IMR-90 (cell line): Measurements from ENCODE around the gene MICOS13. TPM values are rescaled to one million over a fixed set of nuclear protein-coding genes. Genes with fewer than 3 reads are reported as not detected.

Experiments
- ATAC-seq: fragments of 200-7000 bp; cut with Tn5 transposase; 2 replicates; pipeline ENCODE4 v1.9.1; 2020; ENCODE audit warnings: low read depth, mild to moderate bottlenecking, moderate library complexity
- BruUV-seq: library from RNA; stranded (reverse); fragments of 400-500 nt; replicated peaks from 2 replicates; lab custom pipeline; 2021; lab: Mats Ljungman, UMichigan
- CTCF ChIA-PET: fragments of 300-600 bp; formaldehyde crosslinking; extraction: SDS; loops from one replicate; lab custom pipeline; 2021; ENCODE audit warnings: antibody characterized with exemption; lab: Yijun Ruan, JAX
- POLR2A ChIA-PET: fragments of 300-600 bp; sonication (Branson Sonifier 250); formaldehyde crosslinking; loops from one replicate; lab custom pipeline; 2022; ENCODE audit warnings: antibody characterized with exemption; ENCODE audit not compliant: unreplicated experiment; lab: Charles Lee
- DNase-seq: peaks from one replicate; pipeline ENCODE4 v3.0.0; 2013
- H2AFZ ChIP-seq: replicated peaks from 2 replicates; pipeline ENCODE3; 2013; ENCODE audit warnings: low read length, mild to moderate bottlenecking; ENCODE audit not compliant: poor library complexity
- H2AK5ac ChIP-seq: 2 replicates; pipeline ENCODE4 v1.6.1; 2013; ENCODE audit warnings: low read depth, low read length, inconsistent platforms
- H2AK9ac ChIP-seq: replicated peaks from 2 replicates; pipeline ENCODE3; 2013; ENCODE audit warnings: mild to moderate bottlenecking, low read depth, low read length, moderate library complexity; ENCODE audit not compliant: poor library complexity
- H2BK120ac ChIP-seq: 2 replicates; pipeline ENCODE4 v1.6.1; 2013; ENCODE audit warnings: low read depth, low read length, inconsistent platforms
- H2BK15ac ChIP-seq: 3 replicates; pipeline ENCODE4 v1.6.1; 2013; ENCODE audit warnings: low read depth, low read length, inconsistent platforms
- H2BK20ac ChIP-seq: 2 replicates; pipeline ENCODE4 v1.6.1; 2013; ENCODE audit warnings: low read depth, mild to moderate bottlenecking, inconsistent platforms, low read length, moderate library complexity
- H2BK5ac ChIP-seq: 2 replicates; pipeline ENCODE4 v1.6.1; 2013; ENCODE audit warnings: mild to moderate bottlenecking, low read depth, low read length, inconsistent platforms; ENCODE audit not compliant: poor library complexity, severe bottlenecking
- H3K14ac ChIP-seq: replicated peaks from 2 replicates; pipeline ENCODE4 v1.6.1; 2013; ENCODE audit warnings: low read depth, low read length, inconsistent platforms
- H3K18ac ChIP-seq: 2 replicates; pipeline ENCODE4 v1.6.1; 2013; ENCODE audit warnings: low read depth, low read length, control low read depth
- H3K23ac ChIP-seq: 2 replicates; pipeline ENCODE4 v1.6.1; 2013; ENCODE audit warnings: low read depth, low read length, inconsistent platforms
- H3K27ac ChIP-seq: 2 replicates; pipeline ENCODE4 v1.5.1; 2013; ENCODE audit warnings: mild to moderate bottlenecking, control low read depth, low read length; ENCODE audit not compliant: insufficient read depth
- H3K27me3 ChIP-seq: 2 replicates; pipeline ENCODE4 v1.6.1; 2013; ENCODE audit warnings: low read length; ENCODE audit not compliant: control insufficient read depth, insufficient read depth
- H3K36me3 ChIP-seq: 2 replicates; pipeline ENCODE4 v1.6.1; 2013; ENCODE audit warnings: low read length, mixed read lengths; ENCODE audit not compliant: control insufficient read depth, insufficient read depth
- H3K4ac ChIP-seq: 2 replicates; pipeline ENCODE4 v1.6.1; 2013; ENCODE audit warnings: low read depth, low read length, inconsistent platforms
- H3K4me1 ChIP-seq: 2 replicates; pipeline ENCODE4 v1.6.1; 2013; ENCODE audit warnings: low read length, mixed read lengths; ENCODE audit not compliant: control insufficient read depth, insufficient read depth
- H3K4me2 ChIP-seq: 2 replicates; pipeline ENCODE4 v1.6.1; 2013; ENCODE audit warnings: low read depth, mild to moderate bottlenecking, control low read depth, low read length, moderate library complexity
- H3K4me3 ChIP-seq: 2 replicates; pipeline ENCODE4 v1.5.1; 2013; ENCODE audit warnings: low read depth, mild to moderate bottlenecking, control low read depth, low read length, moderate library complexity; ENCODE audit not compliant: insufficient read depth
- H3K56ac ChIP-seq: 2 replicates; pipeline ENCODE4 v1.6.1; 2013; ENCODE audit warnings: low read length, inconsistent platforms; ENCODE audit not compliant: insufficient read depth; ENCODE audit errors: extremely low read depth
- H3K79me1 ChIP-seq, 2 experiments: 2 replicates each; pipeline ENCODE4 v1.6.1; 2013; ENCODE audit warnings: low read length in 2 of 2, inconsistent platforms in 1 of 2, low read depth in 1 of 2
- H3K9ac ChIP-seq: 2 replicates; pipeline ENCODE4 v1.6.1; 2013; ENCODE audit warnings: low read depth, low read length, control low read depth
- H3K9me1 ChIP-seq: 2 replicates; pipeline ENCODE4 v1.6.1; 2013; ENCODE audit warnings: low read length, inconsistent platforms; ENCODE audit not compliant: insufficient read depth
- H3K9me3 ChIP-seq: 2 replicates; pipeline ENCODE4 v1.6.1; 2013; ENCODE audit warnings: low read length; ENCODE audit not compliant: control insufficient read depth, insufficient read depth
- H4K20me1 ChIP-seq: 2 replicates; pipeline ENCODE4 v1.6.1; 2013; ENCODE audit warnings: low read length, inconsistent platforms; ENCODE audit not compliant: insufficient read depth
- H4K5ac ChIP-seq: 2 replicates; pipeline ENCODE4 v1.6.1; 2013; ENCODE audit warnings: mild to moderate bottlenecking, low read depth, low read length, control low read depth
- H4K8ac ChIP-seq, 2 experiments: 2 replicates each; pipeline ENCODE4 v1.6.1; 2013; ENCODE audit warnings: low read depth in 2 of 2, low read length in 2 of 2, control low read depth in 1 of 2, inconsistent platforms in 1 of 2
- H4K91ac ChIP-seq: 2 replicates; pipeline ENCODE4 v1.6.1; 2013; ENCODE audit warnings: low read depth, low read length, inconsistent platforms; ENCODE audit not compliant: insufficient read depth
- MAFK ChIP-seq: IDR thresholded peaks from 2 replicates; pipeline ENCODE4 v1.6.1; 2012; ENCODE audit warnings: low read depth, low read length, improper control_type of control experiment
- WGBS, 2 experiments: methylation state at CpG; one replicate each; pipeline versions ENCODE4 v1.1.5 to v1.1.7; 2013; ENCODE audit warnings: missing lambda C conversion rate in 2 of 2; ENCODE audit not compliant: insufficient read length in 1 of 2; ENCODE audit errors: extremely low coverage in 2 of 2; 5-methylcytosine and 5-hydroxymethylcytosine counted together
- dilution Hi-C: fragments of 300-500 bp; cut with HindIII; formaldehyde crosslinking; loops from one replicate; pipeline ENCODE4 v1.14.3; 2018; ENCODE audit warnings: low sequenced_read_pairs; ENCODE audit not compliant: unreplicated experiment
- in situ Hi-C: fragments of 300-500 bp; cut with MboI; formaldehyde crosslinking; loops from 3 replicates; pipeline ENCODE4 v1.14.3; 2019; ENCODE audit warnings: low sequenced_read_pairs, inconsistent platforms, mixed read lengths
- intact Hi-C: fragments of 100-400 bp; cut with micrococcal nuclease; formaldehyde crosslinking; loops from 2 replicates; pipeline ENCODE4 v1.10.0; 2022
- polyA plus RNA-seq, 3 experiments: library from polyadenylated mRNA; depleted of rRNA; stranded (reverse); fragments of >200 nt; gene quantifications; 2 replicates each; pipeline ENCODE4 v1.2.3, GENCODE V29; 2012; ENCODE audit warnings: low replicate concordance in 1 of 3
- total RNA-seq: library from RNA; depleted of rRNA; stranded (reverse); fragments of >200 nt; gene quantifications from 2 replicates; pipeline ENCODE4 v1.2.3, GENCODE V29; 2012

The MICOS13 gene
- total and polyA plus RNA-seq, 2 of the 4 experiments (the other 2 are of a cell fraction), result 14.5 to 48.9 TPM

DNA sequence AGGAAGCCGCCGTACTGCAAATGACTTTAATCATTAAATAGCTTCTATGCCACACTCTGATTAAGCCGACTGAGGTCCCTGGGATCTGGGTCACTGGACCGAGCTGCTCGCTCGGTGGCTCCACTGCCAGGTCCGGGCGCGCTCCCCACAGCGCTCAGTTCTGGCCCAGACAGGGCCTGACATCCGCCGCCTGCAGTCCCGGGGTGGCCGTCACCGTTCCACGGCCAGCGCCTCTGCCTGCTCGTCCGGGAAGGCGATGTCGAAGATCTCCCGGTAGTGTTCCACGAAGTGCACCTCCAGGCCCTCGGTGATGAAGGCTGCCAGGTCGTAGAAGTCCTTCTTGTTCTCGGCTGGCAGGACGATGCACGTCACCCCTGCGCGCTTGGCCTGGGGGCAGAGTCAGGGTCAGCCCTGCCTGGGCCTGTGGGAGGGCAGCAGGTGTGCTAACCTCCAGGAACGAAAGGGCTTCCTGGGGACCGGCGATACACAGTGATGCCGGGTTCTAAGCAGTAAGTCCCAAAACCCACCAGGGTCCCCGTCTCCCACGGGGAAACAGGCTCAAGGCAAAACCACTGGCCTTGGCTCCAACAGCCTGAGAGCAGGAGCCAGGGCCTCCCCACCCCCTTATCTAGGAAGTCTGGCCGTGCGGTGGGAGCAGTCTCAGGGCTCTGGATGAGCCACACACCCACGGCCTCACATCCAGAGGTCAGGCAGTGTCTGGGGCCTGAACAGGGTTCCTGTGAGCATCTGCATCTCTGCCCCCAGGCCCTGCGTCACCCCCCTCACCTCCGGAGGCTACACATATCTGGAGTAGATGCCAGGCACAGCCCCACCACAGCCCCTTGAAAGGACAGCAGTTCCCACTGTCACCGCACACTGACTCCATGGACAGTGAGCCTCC is 11.8 kb upstream of the MICOS13 start:
- Histone ChIP-seq H3K36me3 (peaks cover 58% of the 10 kb centered on the region), H3K9me1 (peaks cover 4% of the 10 kb centered on the region; the same call in 1 of the 2 replicates), H3K4ac (no peak overlapping the region), H3K56ac (no peak overlapping the region), H3K14ac (no peak overlapping the region), H4K8ac (no peak overlapping the region; a peak in 1 of 4 replicates), H2BK5ac (no peak overlapping the region), H4K91ac (no peak overlapping the region), H4K5ac (no peak overlapping the region), H3K27me3 (no peaks in the 10 kb centered on the region), H4K20me1 (peaks cover 70% of the 10 kb centered on the region), H2BK120ac (no peak overlapping the region), H2AK9ac (peak overlapping the region; percentile 52), H3K4me2 (no peak overlapping the region; the same call in 1 of the 2 replicates), H3K4me3 (no peak overlapping the region), H2BK15ac (no peak overlapping the region), H3K23ac (peak overlapping the region; percentile 59; the same call in 1 of the 2 replicates), H3K9me3 (no peaks in the 10 kb centered on the region), H2AFZ (peak overlapping the region; percentile 56), H2AK5ac (no peak overlapping the region), H3K79me1 (peaks cover under 1 to 57% of the 10 kb centered on the region in 2 experiments; a peak in 3 of 4 replicates), H3K27ac (no peak overlapping the region), H2BK20ac (no peak overlapping the region), H3K4me1 (peaks cover 2% of the 10 kb centered on the region; the same call in 1 of the 2 replicates), H3K18ac (no peak overlapping the region), H3K9ac (no peak overlapping the region)
- CTCF ChIA-PET, result no interaction called here
- ATAC-seq (no peak), DNase-seq (peak; percentile 11)
- intact Hi-C loops, result no loop called here
- in situ Hi-C loops, result no loop called here
- dilution Hi-C loops, result no loop called here
- POLR2A ChIA-PET, result interaction anchor here (0.7 to 0.9 kb wide), 2 partner anchors 17 to 47 kb away, joined by 9 to 19 read pairs; no protein-coding TSS in a partner anchor
- no peak for TF ChIP-seq MAFK
- WGBS, 2 experiments, result 83% methylated on average over 29 of the region's 42 CpGs; no CpG with 5 or more reads in 1 of the 2 experiments
- no TSS peak for BruUV-seq
